ENCODE measurements around the gene SUSD3.

DNA sequence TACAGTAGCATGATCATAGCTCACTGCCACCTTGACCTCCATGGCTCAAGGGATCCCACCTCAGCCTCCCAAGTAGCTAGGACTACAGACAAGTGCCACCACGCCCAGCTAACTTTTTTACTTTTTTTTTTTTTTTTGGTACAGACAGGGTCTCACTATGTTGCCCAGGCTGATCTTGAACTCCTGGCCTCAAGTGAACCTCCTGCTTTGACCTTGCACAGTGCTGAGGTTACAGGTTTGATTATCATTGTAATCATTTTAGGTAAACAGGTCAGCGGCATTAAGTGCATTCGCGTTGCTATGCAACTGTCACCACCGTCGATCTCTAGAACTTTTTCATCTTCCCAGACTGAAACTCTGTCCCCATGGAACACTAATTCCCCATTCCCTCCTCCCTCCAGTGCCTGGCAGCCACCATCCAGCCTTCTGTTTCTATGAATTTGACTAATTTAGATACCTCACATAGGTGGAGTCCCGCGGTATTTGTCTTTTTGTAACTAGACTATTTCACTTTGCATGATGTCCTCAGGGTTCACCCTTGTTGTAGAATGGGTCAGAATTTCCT lies 31.7 kb downstream of the SUSD3 start:
- TF ChIP-seq, protein P1, sequence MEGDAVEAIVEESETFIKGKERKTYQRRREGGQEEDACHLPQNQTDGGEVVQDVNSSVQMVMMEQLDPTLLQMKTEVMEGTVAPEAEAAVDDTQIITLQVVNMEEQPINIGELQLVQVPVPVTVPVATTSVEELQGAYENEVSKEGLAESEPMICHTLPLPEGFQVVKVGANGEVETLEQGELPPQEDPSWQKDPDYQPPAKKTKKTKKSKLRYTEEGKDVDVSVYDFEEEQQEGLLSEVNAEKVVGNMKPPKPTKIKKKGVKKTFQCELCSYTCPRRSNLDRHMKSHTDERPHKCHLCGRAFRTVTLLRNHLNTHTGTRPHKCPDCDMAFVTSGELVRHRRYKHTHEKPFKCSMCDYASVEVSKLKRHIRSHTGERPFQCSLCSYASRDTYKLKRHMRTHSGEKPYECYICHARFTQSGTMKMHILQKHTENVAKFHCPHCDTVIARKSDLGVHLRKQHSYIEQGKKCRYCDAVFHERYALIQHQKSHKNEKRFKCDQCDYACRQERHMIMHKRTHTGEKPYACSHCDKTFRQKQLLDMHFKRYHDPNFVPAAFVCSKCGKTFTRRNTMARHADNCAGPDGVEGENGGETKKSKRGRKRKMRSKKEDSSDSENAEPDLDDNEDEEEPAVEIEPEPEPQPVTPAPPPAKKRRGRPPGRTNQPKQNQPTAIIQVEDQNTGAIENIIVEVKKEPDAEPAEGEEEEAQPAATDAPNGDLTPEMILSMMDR (IDR thresholded peaks at IDR 0.05; ENCODE audit: insufficient read depth, low read length): no peak
- TF ChIP-seq POLR2AphosphoS5 (IDR thresholded peaks at IDR 0.05; ENCODE audit: low read depth) (no peak), SPI1 (IDR thresholded peaks at IDR 0.05; ENCODE audit: borderline replicate concordance, low read depth) (no peak)

Measured in HL-60 (cell line).